ENCODE measurements around the gene HIVEP3.

- TF ChIP-seq POLR2A (IDR thresholded peaks at IDR 0.05) (no peak), POLR2AphosphoS5 (IDR thresholded peaks at IDR 0.05) (no peak)
These were observed 118.4 kb downstream of the HIVEP3 start for GRCh38 chr1:41800311-41800829.
